SK-N-SH (cell line): ENCODE measurements around the gene TTLL7. TPM values are rescaled to one million over a fixed set of nuclear protein-coding genes. Genes with fewer than 3 reads are reported as not detected.

Source experiments
- CTCF ChIA-PET: fragments of 300-600, 350-600 bp; formaldehyde crosslinking; extraction: SDS; loops from one replicate; lab custom pipeline; 2021; lab: Yijun Ruan, JAX
- POLR2A ChIA-PET: fragments of 350-600 bp; sonication (Branson Sonifier 250); formaldehyde crosslinking; extraction: SDS; loops from one replicate; lab custom pipeline; 2020; ENCODE audit warnings: antibody characterized with exemption, inconsistent platforms; lab: Yijun Ruan, JAX
- DNase-seq: peaks from one replicate; pipeline ENCODE4 v3.0.0; 2012
- H2AFZ ChIP-seq: fragments of 200-600 bp; sonication (generic); 2 replicates; pipeline ENCODE4 v1.8.1; 2016; ENCODE audit warnings: antibody characterized with exemption, mild to moderate bottlenecking, low read depth
- H3F3A ChIP-seq: fragments of 200-600 bp; sonication (generic); replicated peaks from 2 replicates; pipeline ENCODE3; 2016; ENCODE audit warnings: antibody characterized with exemption, mild to moderate bottlenecking; ENCODE audit not compliant: insufficient read depth
- H3K27ac ChIP-seq, 2 experiments: fragments of 200-500 bp in 1 of 2; fragments of 200-600 bp in 1 of 2; sonication (Bioruptor generic) in 1 of 2; sonication (generic), shearing (Covaris generic) in 1 of 2; 2 replicates each; pipeline versions ENCODE4 v1.5.1 to v1.6.1; 2014 to 2016; ENCODE audit warnings: low read depth in 2 of 2, inconsistent platforms in 1 of 2, low read length in 1 of 2, mild to moderate bottlenecking in 1 of 2, mixed read lengths in 1 of 2
- H3K27me3 ChIP-seq: fragments of 200-600 bp; sonication (generic), shearing (Covaris generic); 2 replicates; pipeline ENCODE4 v1.6.1; 2016; ENCODE audit warnings: mixed run types; ENCODE audit not compliant: insufficient read depth
- H3K36me3 ChIP-seq, 2 experiments: fragments of 200-500 bp in 1 of 2; fragments of 200-600 bp in 1 of 2; sonication (Bioruptor generic) in 1 of 2; sonication (generic) in 1 of 2; replicated peaks in 1 of 2; 2 replicates each; pipeline versions ENCODE3 to v1.5.1; 2014 to 2016; ENCODE audit warnings: low read length in 1 of 2, mild to moderate bottlenecking in 1 of 2; ENCODE audit not compliant: insufficient read depth in 2 of 2, control insufficient read depth in 1 of 2
- H3K4me1 ChIP-seq, 2 experiments: fragments of 200-500 bp in 1 of 2; fragments of 200-600 bp in 1 of 2; sonication (Bioruptor generic) in 1 of 2; sonication (generic), shearing (Covaris generic) in 1 of 2; 2 replicates each; pipeline versions ENCODE4 v1.5.1 to v1.6.1; 2014 to 2016; ENCODE audit warnings: low read depth in 1 of 2, low read length in 1 of 2, mixed run types in 1 of 2; ENCODE audit not compliant: insufficient read depth in 2 of 2, control insufficient read depth in 1 of 2
- H3K4me2 ChIP-seq: fragments of 200-600 bp; sonication (generic), shearing (Covaris generic); 2 replicates; pipeline ENCODE4 v1.6.1; 2017; ENCODE audit warnings: mixed run types
- H3K4me3 ChIP-seq, 2 experiments: fragments of 200-500 bp in 1 of 2; fragments of 200-600 bp in 1 of 2; sonication (Bioruptor generic) in 1 of 2; sonication (generic), shearing (Covaris generic) in 1 of 2; 2 replicates each; pipeline versions ENCODE4 v1.5.1 to v1.8.1; 2014 to 2016; ENCODE audit warnings: low read depth in 2 of 2, inconsistent platforms in 1 of 2, low read length in 1 of 2, mild to moderate bottlenecking in 1 of 2, mixed read lengths in 1 of 2, moderate library complexity in 1 of 2
- H3K79me2 ChIP-seq: fragments of 200-600 bp; sonication (generic); 2 replicates; pipeline ENCODE4 v1.8.1; 2017; ENCODE audit warnings: mild to moderate bottlenecking; ENCODE audit not compliant: insufficient read depth
- H3K9ac ChIP-seq: fragments of 200-600 bp; sonication (generic); 2 replicates; pipeline ENCODE4 v1.6.1; 2017; ENCODE audit warnings: mixed run types
- H3K9me2 ChIP-seq: fragments of 200-600 bp; sonication (generic); 2 replicates; pipeline ENCODE4 v1.6.1; 2017; ENCODE audit warnings: mixed run types
- H3K9me3 ChIP-seq: fragments of 200-600 bp; sonication (generic); 2 replicates; pipeline ENCODE4 v1.6.1; 2017; ENCODE audit warnings: mixed run types, mild to moderate bottlenecking, moderate library complexity
- H4K20me1 ChIP-seq: fragments of 200-600 bp; sonication (generic); 2 replicates; pipeline ENCODE4 v1.6.1; 2017; ENCODE audit warnings: mild to moderate bottlenecking, mixed run types; ENCODE audit not compliant: insufficient read depth
- CHD2 ChIP-seq: fragments of 150-350 bp; IDR thresholded peaks from 2 replicates; pipeline ENCODE4 v1.6.1; 2018; ENCODE audit warnings: low read length; ENCODE audit not compliant: partially characterized antibody
- EP300 ChIP-seq, 2 experiments: IDR thresholded peaks; 2 replicates each; pipeline versions ENCODE4 v1.4.0 to v1.6.1; 2012; ENCODE audit warnings: borderline replicate concordance in 1 of 2, low read depth in 1 of 2, low read length in 1 of 2
- EZH2phosphoT487 ChIP-seq: fragments of 200-600 bp; sonication (generic); IDR thresholded peaks from 2 replicates; pipeline ENCODE4 v1.6.1; 2017; ENCODE audit warnings: low read depth, mixed run types, mild to moderate bottlenecking, antibody characterized with exemption, moderate library complexity, borderline replicate concordance
- FOSL2 ChIP-seq: IDR thresholded peaks from 2 replicates; pipeline ENCODE4 v1.4.0; 2012; ENCODE audit warnings: low read depth, mild to moderate bottlenecking, moderate library complexity, borderline replicate concordance
- FOXM1 ChIP-seq: IDR thresholded peaks from 2 replicates; pipeline ENCODE4 v1.4.0; 2012; ENCODE audit warnings: low read depth, mild to moderate bottlenecking
- GABPA ChIP-seq: IDR thresholded peaks from 2 replicates; pipeline ENCODE4 v1.4.0; 2012; ENCODE audit warnings: low read depth, mild to moderate bottlenecking
- MEF2A ChIP-seq: IDR thresholded peaks from 2 replicates; pipeline ENCODE4 v1.4.0; 2012; ENCODE audit warnings: low read depth, borderline replicate concordance
- NRF1 ChIP-seq: IDR thresholded peaks from 2 replicates; pipeline ENCODE4 v1.6.1; 2012; ENCODE audit warnings: low read depth, mild to moderate bottlenecking, low read length
- POLR2AphosphoS5 ChIP-seq: IDR thresholded peaks from 2 replicates; pipeline ENCODE4 v1.6.1; 2012; ENCODE audit warnings: low read depth, low read length
- RCOR1 ChIP-seq: fragments of 150-350 bp; IDR thresholded peaks from 2 replicates; pipeline ENCODE4 v1.6.1; 2017; ENCODE audit warnings: antibody characterized with exemption, low read length
- RFX5 ChIP-seq: IDR thresholded peaks from 2 replicates; pipeline ENCODE4 v1.6.1; 2012; ENCODE audit warnings: mild to moderate bottlenecking, improper control_type of control experiment, low read length
- RXRA ChIP-seq: IDR thresholded peaks from 2 replicates; pipeline ENCODE4 v1.4.0; 2012; ENCODE audit warnings: low read depth, mild to moderate bottlenecking, borderline replicate concordance
- TAF1 ChIP-seq: IDR thresholded peaks from 2 replicates; pipeline ENCODE4 v1.6.1; 2012; ENCODE audit warnings: low read depth, mild to moderate bottlenecking, low read length, moderate library complexity, borderline replicate concordance
- TEAD4 ChIP-seq: IDR thresholded peaks from 2 replicates; pipeline ENCODE4 v1.4.0; 2012; ENCODE audit warnings: mild to moderate bottlenecking, borderline replicate concordance; ENCODE audit not compliant: insufficient read depth
- WGBS: methylation state at CpG from one replicate; pipeline ENCODE4 v1.1.6; 2017; ENCODE audit warnings: low lambda C conversion rate; 5-methylcytosine and 5-hydroxymethylcytosine counted together
- polyA plus RNA-seq, 3 experiments: library from polyadenylated mRNA; depleted of rRNA; stranded (reverse); fragments of >200 nt; gene quantifications; 2 replicates each; pipeline ENCODE4 v1.2.3, GENCODE V29; 2012
- TF ChIP-seq, protein P1 (sequence below): IDR thresholded peaks from 2 replicates; pipeline ENCODE4 v1.6.1; 2012; ENCODE audit warnings: mild to moderate bottlenecking, low read depth, low read length, moderate library complexity
- TF ChIP-seq, protein P2 (sequence below): IDR thresholded peaks from 2 replicates; pipeline ENCODE4 v1.4.0; 2012; ENCODE audit warnings: low read depth, borderline replicate concordance

TTLL7 gene
- polyA plus RNA-seq, 1 of the 3 experiments (the other 2 are of a cell fraction) = 7.3 TPM

- Histone ChIP-seq H3K9ac (no peak overlapping the region), H3K36me3 (no peaks in the 10 kb centered on the region), H3K4me2 (no peak overlapping the region), H3K9me2 (no peaks in the 10 kb centered on the region), H4K20me1 (no peaks in the 10 kb centered on the region), H3K4me1 (no peaks in the 10 kb centered on the region), H3K27ac (no peak overlapping the region), H3K4me3 (no peak overlapping the region), H3F3A (no peaks in the 10 kb centered on the region), H3K27me3 (no peaks in the 10 kb centered on the region), H3K79me2 (no peaks in the 10 kb centered on the region), H3K9me3 (no peaks in the 10 kb centered on the region), H2AFZ (no peak overlapping the region)
- POLR2A ChIA-PET = no interaction called here
- CTCF ChIA-PET = interaction anchor here (0.9 kb wide), 1 partner anchor 84 kb away, joined by 3 read pairs; no protein-coding TSS in a partner anchor
- no peak for DNase-seq
- TF ChIP-seq FOSL2 = no peak
Observed at GRCh38 chr1:84042461-84042860, 43.5 kb upstream of the TTLL7 start.

GRCh38 chr1:84037758-84038611, 39.1 kb upstream of the TTLL7 start:
- H2AFZ ChIP-seq = no peak overlapping the region
- no peak for DNase-seq
- TF ChIP-seq RCOR1 (no peak), TEAD4 (no peak), FOXM1 (no peak), RXRA (no peak)
- TF ChIP-seq, all 33 proteins: peak for 0
- POLR2A ChIA-PET = no interaction called here
- no peak overlapping the region for H3K27ac ChIP-seq
- no peaks in the 10 kb centered on the region for H3K9me3 ChIP-seq
- H3K27me3 ChIP-seq = no peaks in the 10 kb centered on the region
- no peak overlapping the region for H3K4me3 ChIP-seq
- CTCF ChIA-PET = interaction anchor here (1.0 kb wide), 1 partner anchor 15 kb away, joined by 3 read pairs; no protein-coding TSS in a partner anchor
- H3K36me3 ChIP-seq = no peaks in the 10 kb centered on the region
- no peaks in the 10 kb centered on the region for H4K20me1 ChIP-seq
- H3K4me1 ChIP-seq = no peaks in the 10 kb centered on the region
- WGBS = 63% methylated on average over 9 of the region's 9 CpGs
- no peak overlapping the region for H3K4me2 ChIP-seq
- H3K9me2 ChIP-seq = no peaks in the 10 kb centered on the region
- H3K79me2 ChIP-seq = no peaks in the 10 kb centered on the region
- no peak overlapping the region for H3K9ac ChIP-seq
- H3F3A ChIP-seq = no peaks in the 10 kb centered on the region

- no peak for DNase-seq
- 0% methylated on average over 1 of the region's 1 CpG for WGBS
- CTCF ChIA-PET = no interaction called here
- TF ChIP-seq POLR2AphosphoS5 (no peak), NRF1 (no peak), GABPA (no peak), RXRA (no peak), FOSL2 (no peak), CHD2 (no peak), RFX5 (no peak), EZH2phosphoT487 (no peak), FOXM1 (no peak), TAF1 (no peak), EP300 (IDR thresholded peaks at IDR 0.05; ENCODE audit: borderline replicate concordance in 1 of 2, low read depth in 1 of 2, low read length in 1 of 2) (no peak), MEF2A (no peak)
- TF ChIP-seq, protein P1, sequence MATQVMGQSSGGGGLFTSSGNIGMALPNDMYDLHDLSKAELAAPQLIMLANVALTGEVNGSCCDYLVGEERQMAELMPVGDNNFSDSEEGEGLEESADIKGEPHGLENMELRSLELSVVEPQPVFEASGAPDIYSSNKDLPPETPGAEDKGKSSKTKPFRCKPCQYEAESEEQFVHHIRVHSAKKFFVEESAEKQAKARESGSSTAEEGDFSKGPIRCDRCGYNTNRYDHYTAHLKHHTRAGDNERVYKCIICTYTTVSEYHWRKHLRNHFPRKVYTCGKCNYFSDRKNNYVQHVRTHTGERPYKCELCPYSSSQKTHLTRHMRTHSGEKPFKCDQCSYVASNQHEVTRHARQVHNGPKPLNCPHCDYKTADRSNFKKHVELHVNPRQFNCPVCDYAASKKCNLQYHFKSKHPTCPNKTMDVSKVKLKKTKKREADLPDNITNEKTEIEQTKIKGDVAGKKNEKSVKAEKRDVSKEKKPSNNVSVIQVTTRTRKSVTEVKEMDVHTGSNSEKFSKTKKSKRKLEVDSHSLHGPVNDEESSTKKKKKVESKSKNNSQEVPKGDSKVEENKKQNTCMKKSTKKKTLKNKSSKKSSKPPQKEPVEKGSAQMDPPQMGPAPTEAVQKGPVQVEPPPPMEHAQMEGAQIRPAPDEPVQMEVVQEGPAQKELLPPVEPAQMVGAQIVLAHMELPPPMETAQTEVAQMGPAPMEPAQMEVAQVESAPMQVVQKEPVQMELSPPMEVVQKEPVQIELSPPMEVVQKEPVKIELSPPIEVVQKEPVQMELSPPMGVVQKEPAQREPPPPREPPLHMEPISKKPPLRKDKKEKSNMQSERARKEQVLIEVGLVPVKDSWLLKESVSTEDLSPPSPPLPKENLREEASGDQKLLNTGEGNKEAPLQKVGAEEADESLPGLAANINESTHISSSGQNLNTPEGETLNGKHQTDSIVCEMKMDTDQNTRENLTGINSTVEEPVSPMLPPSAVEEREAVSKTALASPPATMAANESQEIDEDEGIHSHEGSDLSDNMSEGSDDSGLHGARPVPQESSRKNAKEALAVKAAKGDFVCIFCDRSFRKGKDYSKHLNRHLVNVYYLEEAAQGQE = no peak
- TF ChIP-seq, protein P2, sequence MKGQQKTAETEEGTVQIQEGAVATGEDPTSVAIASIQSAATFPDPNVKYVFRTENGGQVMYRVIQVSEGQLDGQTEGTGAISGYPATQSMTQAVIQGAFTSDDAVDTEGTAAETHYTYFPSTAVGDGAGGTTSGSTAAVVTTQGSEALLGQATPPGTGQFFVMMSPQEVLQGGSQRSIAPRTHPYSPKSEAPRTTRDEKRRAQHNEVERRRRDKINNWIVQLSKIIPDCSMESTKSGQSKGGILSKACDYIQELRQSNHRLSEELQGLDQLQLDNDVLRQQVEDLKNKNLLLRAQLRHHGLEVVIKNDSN = no peak
Observed at GRCh38 chr1:84031802-84032327, 32.9 kb upstream of the TTLL7 start.

More at GRCh38 chr1:84031802-84032327, 32.9 kb upstream of the TTLL7 start:
- no peaks in the 10 kb centered on the region for H3K4me1 ChIP-seq
- no peaks in the 10 kb centered on the region for H3F3A ChIP-seq
- H4K20me1 ChIP-seq = no peaks in the 10 kb centered on the region
- no peaks in the 10 kb centered on the region for H3K27me3 ChIP-seq
- no peaks in the 10 kb centered on the region for H3K36me3 ChIP-seq
- H3K9ac ChIP-seq = no peak overlapping the region
- no peak overlapping the region for H3K4me2 ChIP-seq
- POLR2A ChIA-PET = no interaction called here
- no peak overlapping the region for H3K4me3 ChIP-seq
- no peaks in the 10 kb centered on the region for H3K79me2 ChIP-seq
- H3K9me2 ChIP-seq = no peaks in the 10 kb centered on the region
- H3K27ac ChIP-seq = no peak overlapping the region
- no peak overlapping the region for H2AFZ ChIP-seq
- H3K9me3 ChIP-seq = no peaks in the 10 kb centered on the region
